H9 (cell line): Measurements from ENCODE around the gene PTCSC3. TPM values are rescaled to one million over a fixed set of nuclear protein-coding genes. Genes with fewer than 3 reads are reported as not detected.

Experiments used
- DNase-seq: peaks from one replicate; pipeline ENCODE4 v3.0.0-alpha.2; 2017
- H2AFZ ChIP-seq: one replicate; pipeline ENCODE4 v1.6.1; 2013; ENCODE audit warnings: mild to moderate bottlenecking, low read length, control low read depth, moderate library complexity
- H2AK5ac ChIP-seq: 2 replicates; pipeline ENCODE4 v1.6.1; 2013; ENCODE audit warnings: low read length, control low read depth, mixed read lengths; ENCODE audit not compliant: insufficient read length
- H2BK120ac ChIP-seq: one replicate; pipeline ENCODE4 v1.6.1; 2013; ENCODE audit warnings: low read depth, mild to moderate bottlenecking, low read length, control low read depth, inconsistent platforms; ENCODE audit not compliant: poor library complexity, severe bottlenecking
- H2BK12ac ChIP-seq: 2 replicates; pipeline ENCODE4 v1.6.1; 2013; ENCODE audit warnings: low read length, control low read depth, mixed read lengths, low read depth; ENCODE audit not compliant: insufficient read length
- H2BK15ac ChIP-seq: 2 replicates; pipeline ENCODE4 v1.6.1; 2013; ENCODE audit warnings: low read depth, low read length, control low read depth
- H2BK20ac ChIP-seq: one replicate; pipeline ENCODE4 v1.6.1; 2013; ENCODE audit warnings: low read depth, mild to moderate bottlenecking, low read length, control low read depth, inconsistent platforms; ENCODE audit not compliant: poor library complexity, severe bottlenecking
- H2BK5ac ChIP-seq: 2 replicates; pipeline ENCODE4 v1.6.1; 2013; ENCODE audit warnings: low read length, control low read depth, mixed read lengths; ENCODE audit not compliant: insufficient read length
- H3K14ac ChIP-seq: 2 replicates; pipeline ENCODE4 v1.6.1; 2013; ENCODE audit warnings: low read length, control low read depth; ENCODE audit not compliant: insufficient read depth
- H3K18ac ChIP-seq: 2 replicates; pipeline ENCODE4 v1.6.1; 2013; ENCODE audit warnings: low read depth, mild to moderate bottlenecking, mixed read lengths, low read length, control low read depth; ENCODE audit not compliant: insufficient read length
- H3K23ac ChIP-seq: 2 replicates; pipeline ENCODE4 v1.6.1; 2013; ENCODE audit warnings: low read length, control low read depth, mixed read lengths, low read depth; ENCODE audit not compliant: insufficient read length
- H3K23me2 ChIP-seq: 2 replicates; pipeline ENCODE4 v1.6.1; 2013; ENCODE audit warnings: low read depth, mild to moderate bottlenecking, mixed read lengths, low read length, control low read depth; ENCODE audit not compliant: insufficient read length, poor library complexity, severe bottlenecking
- H3K27ac ChIP-seq: 2 replicates; pipeline ENCODE4 v1.5.1; 2013; ENCODE audit warnings: low read length, control low read depth, mixed read lengths, low read depth; ENCODE audit not compliant: insufficient read length
- H3K27me3 ChIP-seq: 2 replicates; pipeline ENCODE4 v1.6.1; 2013; ENCODE audit warnings: low read length, control low read depth, inconsistent platforms; ENCODE audit not compliant: insufficient read depth
- H3K4ac ChIP-seq: 2 replicates; pipeline ENCODE4 v1.6.1; 2013; ENCODE audit warnings: low read depth, mild to moderate bottlenecking, control low read depth, inconsistent platforms, low read length, moderate library complexity
- H3K4me1 ChIP-seq: 2 replicates; pipeline ENCODE4 v1.6.1; 2013; ENCODE audit warnings: low read length, control low read depth, inconsistent platforms; ENCODE audit not compliant: insufficient read depth
- H3K4me2 ChIP-seq: 2 replicates; pipeline ENCODE4 v1.6.1; 2013; ENCODE audit warnings: low read length, control low read depth, mixed read lengths; ENCODE audit not compliant: insufficient read length, insufficient read depth
- H3K56ac ChIP-seq: 2 replicates; pipeline ENCODE4 v1.6.1; 2013; ENCODE audit warnings: low read depth, mild to moderate bottlenecking, mixed read lengths, low read length, control low read depth; ENCODE audit not compliant: insufficient read length
- H3K79me1 ChIP-seq: 2 replicates; pipeline ENCODE4 v1.6.1; 2013; ENCODE audit warnings: low read depth, mild to moderate bottlenecking, moderate library complexity, low read length, control low read depth, inconsistent platforms; ENCODE audit not compliant: insufficient read depth, poor library complexity, severe bottlenecking
- H3K79me2 ChIP-seq: 2 replicates; pipeline ENCODE4 v1.6.1; 2013; ENCODE audit warnings: low read length, control low read depth, inconsistent platforms; ENCODE audit not compliant: insufficient read depth
- H3K9ac ChIP-seq: 2 replicates; pipeline ENCODE4 v1.6.1; 2013; ENCODE audit warnings: low read length, control low read depth, mixed read lengths; ENCODE audit not compliant: insufficient read length; ENCODE audit errors: extremely low read depth
- H3K9me3 ChIP-seq: one replicate; pipeline ENCODE4 v1.6.1; 2013; ENCODE audit warnings: low read depth, low read length, inconsistent platforms; ENCODE audit not compliant: control insufficient read depth
- H3T11ph ChIP-seq: one replicate; pipeline ENCODE4 v1.6.1; 2013; ENCODE audit warnings: mild to moderate bottlenecking, low read length, control low read depth, inconsistent platforms
- H4K20me1 ChIP-seq: one replicate; pipeline ENCODE4 v1.6.1; 2013; ENCODE audit not compliant: control insufficient read depth, insufficient read length, insufficient read depth
- H4K5ac ChIP-seq: 2 replicates; pipeline ENCODE4 v1.6.1; 2013; ENCODE audit warnings: low read depth, mild to moderate bottlenecking, mixed read lengths, low read length, control low read depth; ENCODE audit not compliant: insufficient read length
- H4K8ac ChIP-seq: replicated peaks from 2 replicates; pipeline ENCODE4 v1.6.1; 2013; ENCODE audit warnings: low read length, control low read depth, mixed read lengths, low read depth; ENCODE audit not compliant: insufficient read length
- H4K91ac ChIP-seq: 2 replicates; pipeline ENCODE4 v1.6.1; 2013; ENCODE audit warnings: low read depth, mild to moderate bottlenecking, moderate library complexity, mixed read lengths, low read length, control low read depth; ENCODE audit not compliant: insufficient read length
- H3K27ac Mint-ChIP-seq, 3 experiments: 2 replicates in 2 of 3; 3 replicates in 1 of 3; pipeline ENCODE4 v1.8.0; 2020 to 2021; ENCODE audit warnings: mixed read lengths in 3 of 3, mild to moderate bottlenecking in 1 of 3, moderate library complexity in 1 of 3
- H3K27me3 Mint-ChIP-seq: 2 replicates; pipeline ENCODE4 v1.8.0; 2021; ENCODE audit warnings: low read depth, mild to moderate bottlenecking, moderate library complexity, mixed read lengths
- H3K36me3 Mint-ChIP-seq, 3 experiments: 2 replicates in 2 of 3; 3 replicates in 1 of 3; pipeline ENCODE4 v1.8.0; 2020 to 2021; ENCODE audit warnings: low read depth in 3 of 3, mixed read lengths in 3 of 3; ENCODE audit not compliant: insufficient read depth in 1 of 3
- H3K4me1 Mint-ChIP-seq, 2 experiments: 2 replicates each; pipeline ENCODE4 v1.8.0; 2020; ENCODE audit warnings: mixed read lengths in 2 of 2
- H3K4me3 Mint-ChIP-seq, 2 experiments: 2 replicates in 1 of 2; 3 replicates in 1 of 2; pipeline ENCODE4 v1.8.0; 2020 to 2021; ENCODE audit warnings: mild to moderate bottlenecking in 2 of 2, mixed read lengths in 2 of 2, moderate library complexity in 1 of 2
- H3K9me3 Mint-ChIP-seq, 2 experiments: 2 replicates in 1 of 2; 3 replicates in 1 of 2; pipeline ENCODE4 v1.8.0; 2020; ENCODE audit warnings: mild to moderate bottlenecking in 2 of 2, mixed read lengths in 2 of 2, moderate library complexity in 1 of 2
- WGBS: extraction: QIAGEN DNeasy Blood & Tissue Kit; methylation state at CpG from one replicate; pipeline ENCODE4 v1.1.7; 2013; ENCODE audit warnings: missing lambda C conversion rate, low lambda C conversion rate, mixed read lengths; ENCODE audit not compliant: insufficient read length; ENCODE audit errors: extremely low coverage; 5-methylcytosine and 5-hydroxymethylcytosine counted together
- long read RNA-seq: library from polyadenylated mRNA; unstranded; transcript quantifications from one replicate; pipeline ENCODE4 v2.0.0, GENCODE V29; 2020
- total RNA-seq: library from RNA; stranded (reverse); gene quantifications from 2 replicates; pipeline ENCODE4 v1.2.1, GENCODE V29; 2021
- TF ChIP-seq, protein P1 (sequence below): fragments of 200-600 bp; sonication (generic); conservative IDR thresholded peaks from 3 replicates; pipeline ENCODE4 v1.8.0; 2021; ENCODE audit warnings: antibody characterized with exemption, mild to moderate bottlenecking

The PTCSC3 gene
- total RNA-seq: not detected in 2 replicates
- long read RNA-seq: 0 reads

DNA sequence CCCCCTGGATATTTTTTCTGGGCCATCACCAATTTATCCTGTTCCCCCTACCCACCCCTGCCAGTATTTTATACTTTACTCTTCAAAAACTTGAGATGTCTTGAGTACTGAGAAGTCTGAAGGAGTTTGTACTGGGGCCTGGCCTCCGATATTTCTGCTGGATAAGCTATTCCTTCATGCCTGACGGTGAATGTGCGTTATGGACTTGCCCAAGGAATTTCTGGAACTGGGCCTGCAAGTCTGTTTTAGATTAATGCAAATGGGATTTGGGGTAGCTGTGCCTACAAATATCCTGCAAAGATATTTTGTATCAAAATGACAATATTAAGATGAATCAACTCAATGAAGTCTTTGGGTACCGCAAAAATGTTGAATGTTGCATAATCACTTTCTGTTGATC, at the start of gene PTCSC3:
Gene PTCSC3, minus strand, starts transcription at position 199 of the 400 bp plus-strand sequence.
- H4K91ac ChIP-seq: no peak within 1 kb of the TSS
- no peak within 1 kb of the TSS for H3K23ac ChIP-seq
- H2BK12ac ChIP-seq: no peak within 1 kb of the TSS
- H3K14ac ChIP-seq: no peak within 1 kb of the TSS
- H3K27me3 Mint-ChIP-seq: no peaks in the 10 kb centered on the region; the same call in none of the 2 replicates
- H4K8ac ChIP-seq: no peak within 1 kb of the TSS
- no peak within 1 kb of the TSS for H2AFZ ChIP-seq
- no peak within 1 kb of the TSS for H2BK15ac ChIP-seq
- no peak within 1 kb of the TSS for H3K4me3 Mint-ChIP-seq
- no peak within 1 kb of the TSS for H3K4ac ChIP-seq
- no peak within 1 kb of the TSS for H2BK20ac ChIP-seq
- no peak within 1 kb of the TSS for H3K27ac ChIP-seq
- TF ChIP-seq, protein P1, sequence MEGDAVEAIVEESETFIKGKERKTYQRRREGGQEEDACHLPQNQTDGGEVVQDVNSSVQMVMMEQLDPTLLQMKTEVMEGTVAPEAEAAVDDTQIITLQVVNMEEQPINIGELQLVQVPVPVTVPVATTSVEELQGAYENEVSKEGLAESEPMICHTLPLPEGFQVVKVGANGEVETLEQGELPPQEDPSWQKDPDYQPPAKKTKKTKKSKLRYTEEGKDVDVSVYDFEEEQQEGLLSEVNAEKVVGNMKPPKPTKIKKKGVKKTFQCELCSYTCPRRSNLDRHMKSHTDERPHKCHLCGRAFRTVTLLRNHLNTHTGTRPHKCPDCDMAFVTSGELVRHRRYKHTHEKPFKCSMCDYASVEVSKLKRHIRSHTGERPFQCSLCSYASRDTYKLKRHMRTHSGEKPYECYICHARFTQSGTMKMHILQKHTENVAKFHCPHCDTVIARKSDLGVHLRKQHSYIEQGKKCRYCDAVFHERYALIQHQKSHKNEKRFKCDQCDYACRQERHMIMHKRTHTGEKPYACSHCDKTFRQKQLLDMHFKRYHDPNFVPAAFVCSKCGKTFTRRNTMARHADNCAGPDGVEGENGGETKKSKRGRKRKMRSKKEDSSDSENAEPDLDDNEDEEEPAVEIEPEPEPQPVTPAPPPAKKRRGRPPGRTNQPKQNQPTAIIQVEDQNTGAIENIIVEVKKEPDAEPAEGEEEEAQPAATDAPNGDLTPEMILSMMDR: no peak
- H3K79me1 ChIP-seq: no peaks in the 10 kb centered on the region
- H3K56ac ChIP-seq: no peak within 1 kb of the TSS
- H3K18ac ChIP-seq: no peak within 1 kb of the TSS
- no peaks in the 10 kb centered on the region for H3K27me3 ChIP-seq
- no peak within 1 kb of the TSS for H3T11ph ChIP-seq
- no peak for DNase-seq
- no peak within 1 kb of the TSS for H3K4me2 ChIP-seq
- no peak within 1 kb of the TSS for H2AK5ac ChIP-seq
- H3K9me3 Mint-ChIP-seq: no peaks in the 10 kb centered on the region
- WGBS: no CpG with 5 or more reads among the region's 4 CpGs
- no peak within 1 kb of the TSS for H2BK120ac ChIP-seq
- H3K36me3 Mint-ChIP-seq: no peaks in the 10 kb centered on the region
- H3K9me3 ChIP-seq: no peaks in the 10 kb centered on the region
- H3K27ac Mint-ChIP-seq: no peak within 1 kb of the TSS; a peak in 2 of 7 replicates
- no peak within 1 kb of the TSS for H2BK5ac ChIP-seq
- no peaks in the 10 kb centered on the region for H3K23me2 ChIP-seq
- no peaks in the 10 kb centered on the region for H3K79me2 ChIP-seq
- H3K4me1 Mint-ChIP-seq: no peaks in the 10 kb centered on the region
- no peak within 1 kb of the TSS for H3K9ac ChIP-seq
- H4K20me1 ChIP-seq: no peaks in the 10 kb centered on the region
- no peak within 1 kb of the TSS for H4K5ac ChIP-seq
- H3K4me1 ChIP-seq: no peaks in the 10 kb centered on the region
